HEK293 (cell line): ENCODE results near the gene RPL10.
A peak's percentile ranks its signal among the peaks of the same experiment; 100 is the strongest.

Experiments
- EGR2 ChIP-seq: fragments of 450-650 bp; formaldehyde crosslinking; IDR thresholded peaks from 2 replicates; pipeline ENCODE4 v1.5.1; 2016; ENCODE audit warnings: low read depth, missing biosample characterization, missing genetic modification characterization
- ELK4 ChIP-seq: IDR thresholded peaks from 2 replicates; pipeline ENCODE4 v1.6.1; 2011; ENCODE audit warnings: mild to moderate bottlenecking, low read depth, low read length, borderline replicate concordance
- GLIS1 ChIP-seq: fragments of 450-650 bp; formaldehyde crosslinking; IDR thresholded peaks from 2 replicates; pipeline ENCODE4 v1.5.1; 2016; ENCODE audit warnings: missing biosample characterization, missing genetic modification characterization
- IKZF3 ChIP-seq: fragments of 450-650 bp; IDR thresholded peaks from 2 replicates; pipeline ENCODE4 v1.5.0; 2018; ENCODE audit warnings: missing biosample characterization, mild to moderate bottlenecking, missing genetic modification characterization, moderate library complexity
- OSR2 ChIP-seq: fragments of 450-650 bp; formaldehyde crosslinking; IDR thresholded peaks from 2 replicates; pipeline ENCODE4 v1.5.1; 2016; ENCODE audit warnings: missing biosample characterization, missing genetic modification characterization
- PBX3 ChIP-seq: sonication (generic); formaldehyde crosslinking; IDR thresholded peaks from 2 replicates; pipeline ENCODE4 v1.8.1; 2022; ENCODE audit warnings: mild to moderate bottlenecking, moderate library complexity, missing genetic modification reagents
- SP2 ChIP-seq: fragments of 450-650 bp; formaldehyde crosslinking; IDR thresholded peaks from 2 replicates; pipeline ENCODE4 v1.5.1; 2016; ENCODE audit warnings: missing biosample characterization, missing genetic modification characterization
- SP7 ChIP-seq: fragments of 450-650 bp; formaldehyde crosslinking; IDR thresholded peaks from 2 replicates; pipeline ENCODE4 v1.5.1; 2016; ENCODE audit warnings: missing biosample characterization, missing genetic modification characterization
- YY1 ChIP-seq: fragments of 450-650 bp; formaldehyde crosslinking; IDR thresholded peaks from 2 replicates; pipeline ENCODE4 v1.5.1; 2018; ENCODE audit warnings: missing biosample characterization, missing genetic modification characterization
- YY2 ChIP-seq: fragments of 450-650 bp; formaldehyde crosslinking; IDR thresholded peaks from 2 replicates; pipeline ENCODE4 v1.5.1; 2016; ENCODE audit warnings: missing biosample characterization, missing genetic modification characterization
- ZBTB21 ChIP-seq: fragments of 450-650 bp; formaldehyde crosslinking; IDR thresholded peaks from 2 replicates; pipeline ENCODE4 v1.5.1; 2017; ENCODE audit warnings: missing biosample characterization, missing genetic modification characterization
- ZBTB26 ChIP-seq: fragments of 450-650 bp; formaldehyde crosslinking; optimal IDR thresholded peaks from 2 replicates; pipeline ENCODE3; 2016; ENCODE audit warnings: missing biosample characterization, mild to moderate bottlenecking, missing genetic modification characterization
- ZBTB6 ChIP-seq: fragments of 450-650 bp; formaldehyde crosslinking; IDR thresholded peaks from 2 replicates; pipeline ENCODE4 v1.5.1; 2017; ENCODE audit warnings: missing biosample characterization, missing genetic modification characterization
- ZFP69B ChIP-seq: fragments of 450-650 bp; formaldehyde crosslinking; IDR thresholded peaks from 2 replicates; pipeline ENCODE4 v1.5.1; 2016; ENCODE audit warnings: missing biosample characterization, missing genetic modification characterization
- ZNF114 ChIP-seq: fragments of 450-650 bp; formaldehyde crosslinking; IDR thresholded peaks from 2 replicates; pipeline ENCODE4 v1.5.0; 2017; ENCODE audit warnings: missing biosample characterization, missing genetic modification characterization
- ZNF140 ChIP-seq: fragments of 450-650 bp; formaldehyde crosslinking; IDR thresholded peaks from 2 replicates; pipeline ENCODE4 v1.5.1; 2016; ENCODE audit warnings: missing biosample characterization, missing genetic modification characterization
- ZNF175 ChIP-seq: fragments of 450-650 bp; formaldehyde crosslinking; IDR thresholded peaks from 2 replicates; pipeline ENCODE4 v1.5.1; 2016; ENCODE audit warnings: missing biosample characterization, missing genetic modification characterization
- ZNF26 ChIP-seq: fragments of 450-650 bp; formaldehyde crosslinking; IDR thresholded peaks from 2 replicates; pipeline ENCODE4 v1.5.1; 2016; ENCODE audit warnings: missing biosample characterization, missing genetic modification characterization
- ZNF335 ChIP-seq: fragments of 450-650 bp; formaldehyde crosslinking; conservative IDR thresholded peaks from 2 replicates; pipeline ENCODE4 v1.5.1; 2016; ENCODE audit warnings: missing biosample characterization, missing genetic modification characterization
- ZNF404 ChIP-seq: fragments of 450-650 bp; formaldehyde crosslinking; IDR thresholded peaks from 2 replicates; pipeline ENCODE4 v1.5.1; 2017; ENCODE audit warnings: missing biosample characterization, missing genetic modification characterization
- ZNF426 ChIP-seq: fragments of 450-650 bp; formaldehyde crosslinking; IDR thresholded peaks from 2 replicates; pipeline ENCODE4 v1.5.1; 2017; ENCODE audit warnings: missing biosample characterization, missing genetic modification characterization, mild to moderate bottlenecking, inconsistent platforms, moderate library complexity
- ZNF433 ChIP-seq: fragments of 450-650 bp; formaldehyde crosslinking; IDR thresholded peaks from 2 replicates; pipeline ENCODE4 v1.5.1; 2016; ENCODE audit warnings: missing biosample characterization, missing genetic modification characterization, low read depth
- ZNF449 ChIP-seq: fragments of 450-650 bp; formaldehyde crosslinking; IDR thresholded peaks from 2 replicates; pipeline ENCODE4 v1.5.1; 2017; ENCODE audit warnings: missing biosample characterization, mild to moderate bottlenecking, missing genetic modification characterization, moderate library complexity
- ZNF560 ChIP-seq: fragments of 450-650 bp; formaldehyde crosslinking; IDR thresholded peaks from 2 replicates; pipeline ENCODE4 v1.5.1; 2017; ENCODE audit warnings: missing biosample characterization, missing genetic modification characterization, borderline replicate concordance
- ZNF600 ChIP-seq: fragments of 450-650 bp; formaldehyde crosslinking; IDR thresholded peaks from 2 replicates; pipeline ENCODE4 v1.5.1; 2016; ENCODE audit warnings: missing biosample characterization, missing genetic modification characterization
- ZNF660 ChIP-seq: fragments of 450-650 bp; IDR thresholded peaks from 2 replicates; pipeline ENCODE4 v1.5.1; 2018; ENCODE audit warnings: missing biosample characterization, mild to moderate bottlenecking, missing genetic modification characterization
- ZNF76 ChIP-seq: fragments of 450-650 bp; formaldehyde crosslinking; IDR thresholded peaks from 2 replicates; pipeline ENCODE4; 2016; ENCODE audit warnings: low read depth, missing biosample characterization, missing genetic modification characterization, borderline replicate concordance
- ZNF791 ChIP-seq: fragments of 450-650 bp; formaldehyde crosslinking; IDR thresholded peaks from 2 replicates; pipeline ENCODE4 v1.5.1; 2016; ENCODE audit warnings: missing biosample characterization, missing genetic modification characterization
- ZNF830 ChIP-seq: fragments of 450-650 bp; IDR thresholded peaks from 2 replicates; pipeline ENCODE4 v1.5.0; 2018; ENCODE audit warnings: missing biosample characterization, missing genetic modification characterization, low read depth, mild to moderate bottlenecking, moderate library complexity
- ZSCAN5A ChIP-seq: fragments of 450-650 bp; formaldehyde crosslinking; IDR thresholded peaks from 2 replicates; pipeline ENCODE4 v1.5.1; 2016; ENCODE audit warnings: missing biosample characterization, missing genetic modification characterization

Gene RPL10

GRCh38 chrX:154428176-154429171 is 30.3 kb downstream of the RPL10 start, which contains the start of gene ATP6AP1 (continued):
- TF ChIP-seq ZNF175 (tag by site-specific recombination) (no peak), ZNF830 (tag by site-specific recombination) (no peak), ZNF660 (no peak; the same call in 1 of the 2 replicates), YY2 (tag by site-specific recombination) (peak; percentile 95), ZBTB21 (tag by site-specific recombination) (no peak), ZNF449 (no peak), ZNF26 (tag by site-specific recombination) (no peak), EGR2 (tag by site-specific recombination) (peak; percentile 56), ZNF426 (no peak), YY1 (tag by site-specific recombination) (peak; percentile 97), ZNF433 (tag by site-specific recombination) (no peak), ZNF140 (tag by site-specific recombination) (no peak), IKZF3 (tag by site-specific recombination) (peak; percentile 51; the same call in 1 of the 2 replicates), ELK4 (no peak), SP7 (peak; percentile 41), ZBTB26 (peak; percentile 54), ZNF600 (tag by site-specific recombination) (0 out of 2 replicates have a peak, but pooled peaks have one; percentile 40), ZBTB6 (tag by site-specific recombination) (peak; percentile 86; the same call in 1 of the 2 replicates), ZSCAN5A (tag by site-specific recombination) (no peak), ZNF791 (tag by site-specific recombination) (no peak), ZNF114 (tag by site-specific recombination) (no peak), ZNF404 (tag by site-specific recombination) (no peak), PBX3 (CRISPR knock-in tag) (peak; percentile 99), ZNF335 (tag by site-specific recombination) (peak; percentile 86), GLIS1 (tag by site-specific recombination) (peak; percentile 34; the same call in 1 of the 2 replicates), OSR2 (tag by site-specific recombination) (no peak), SP2 (peak; percentile 98), ZNF76 (peak; percentile 30; the same call in 1 of the 2 replicates), ZNF560 (tag by site-specific recombination) (no peak), ZFP69B (peak; percentile 96)
